Measurements from ENCODE around the gene OR2A12. TPM values are rescaled to one million over a fixed set of nuclear protein-coding genes. Genes with fewer than 3 reads are reported as not detected.

The OR2A12 gene
- polyA plus RNA-seq, 2 of the 4 experiments (the other 2 are of a cell fraction) = not detected

- no peak for FAIRE-seq
- Histone ChIP-seq H3K4me3 (no peak overlapping the region), H3K9me3 (no peaks in the 10 kb centered on the region), H3K4me2 (no peak overlapping the region), H3K4me1 (no peaks in the 10 kb centered on the region), H3K27ac (no peak overlapping the region)
- no peak for TF ChIP-seq FOXS1 (CRISPR knock-in tag; IDR thresholded peaks at IDR 0.05)
- TF ChIP-seq HMGXB4 (CRISPR knock-in tag; IDR thresholded peaks at IDR 0.05; ENCODE audit: borderline replicate concordance) = no peak
- TF ChIP-seq ELK1 (IDR thresholded peaks at IDR 0.05; ENCODE audit: low read depth, low read length) = no peak
- TF ChIP-seq CTCF (IDR thresholded peaks at IDR 0.05) = no peak
- no peak for TF ChIP-seq USF2 (IDR thresholded peaks at IDR 0.05)
- no peak for TF ChIP-seq TFCP2L1 (CRISPR knock-in tag; IDR thresholded peaks at IDR 0.05)
- no peak for TF ChIP-seq ZFP36 (IDR thresholded peaks at IDR 0.05; ENCODE audit: borderline replicate concordance, partially characterized antibody)
- TF ChIP-seq FOSB (CRISPR knock-in tag; IDR thresholded peaks at IDR 0.05) = no peak
- no peak for TF ChIP-seq NFE2L2 (conservative IDR thresholded peaks at IDR 0.05; ENCODE audit: low read length)
- TF ChIP-seq ZC3H11A (IDR thresholded peaks at IDR 0.05) = no peak
- no peak for TF ChIP-seq FOSL2 (IDR thresholded peaks at IDR 0.05)
- no peak for TF ChIP-seq FOSL2 (CRISPR knock-in tag; IDR thresholded peaks at IDR 0.05)
- ChIA-PET CTCF (no interaction called here), POLR2A (no interaction called here)
- no peak for DNase-seq (ENCODE audit: low read depth in 1 of 2, low spot score in 1 of 2)
- 43% methylated on average over 4 of the region's 4 CpGs for WGBS (ENCODE audit: missing lambda C conversion rate)
- ATAC-seq = no peak
Measured at GRCh38 chr7:144086730-144087129, 652 bp downstream of the OR2A12 start.

- no peak for TF ChIP-seq ZFP36 (IDR thresholded peaks at IDR 0.05; ENCODE audit: borderline replicate concordance, partially characterized antibody)
- TF ChIP-seq E2F6 (IDR thresholded peaks at IDR 0.05; ENCODE audit: borderline replicate concordance, low read depth) = no peak
- TF ChIP-seq RFX5 (IDR thresholded peaks at IDR 0.05) = no peak
- no peak for TF ChIP-seq POLR2A (IDR thresholded peaks at IDR 0.05; ENCODE audit: low read length)
- no peak for TF ChIP-seq KDM5A (IDR thresholded peaks at IDR 0.05)
- TF ChIP-seq ELK1 (IDR thresholded peaks at IDR 0.05; ENCODE audit: low read depth, low read length) = no peak
- TF ChIP-seq FOSB (CRISPR knock-in tag; IDR thresholded peaks at IDR 0.05) = no peak
- no peak for TF ChIP-seq MAFK (IDR thresholded peaks at IDR 0.05; ENCODE audit: partially characterized antibody)
- no peak for TF ChIP-seq BHLHE40 (IDR thresholded peaks at IDR 0.05; ENCODE audit: low read depth, low read length)
- no peak for TF ChIP-seq MYC (IDR thresholded peaks at IDR 0.05; ENCODE audit: borderline replicate concordance, low read length)
- TF ChIP-seq FOSL2 (IDR thresholded peaks at IDR 0.05) = no peak
- TF ChIP-seq FOSL2 (CRISPR knock-in tag; IDR thresholded peaks at IDR 0.05) = no peak
- TF ChIP-seq BCL3 (IDR thresholded peaks at IDR 0.05) = no peak
- TF ChIP-seq JUN (IDR thresholded peaks at IDR 0.05) = no peak
- H3K4me2 ChIP-seq = no peak overlapping the region
- ChIA-PET POLR2A (no interaction called here), CTCF (no interaction called here)
- H3K9me3 ChIP-seq = no peaks in the 10 kb centered on the region
- FAIRE-seq = no peak
- whole genome bisulfite sequencing (ENCODE audit: missing lambda C conversion rate) = 5% methylated on average over 1 of the region's 1 CpG
- DNase-seq (ENCODE audit: low read depth in 1 of 2, low spot score in 1 of 2) = no peak
- H3K27ac ChIP-seq = no peak overlapping the region
- no peak overlapping the region for H3K4me3 ChIP-seq
- no peak for ATAC-seq
- no peaks in the 10 kb centered on the region for H3K4me1 ChIP-seq
Measured at GRCh38 chr7:144087230-144087629, 1.2 kb downstream of the OR2A12 start.

Data from A549 (cell line).